Erythroblast (primary cell): ENCODE measurements around the gene KRTAP20-3.

Source experiments
- GATA1 ChIP-seq: IDR thresholded peaks from 2 replicates; pipeline ENCODE4 v1.6.1; 2011; ENCODE audit warnings: low read depth, mild to moderate bottlenecking, control low read depth, low read length, moderate library complexity
- POLR2A ChIP-seq: IDR thresholded peaks from 2 replicates; pipeline ENCODE4 v1.6.1; 2011; ENCODE audit warnings: mild to moderate bottlenecking, low read length

- no peak for TF ChIP-seq POLR2A
- TF ChIP-seq GATA1 = no peak
These were observed 43.9 kb upstream of the KRTAP20-3 start, which contains the start of gene KRTAP6-2 for GRCh38 chr21:30598802-30599201.
